ENCODE results near the gene TUBB1.
"Not testable (repeated sequence)": the region's sequence is repeated elsewhere in the genome, so short reads cannot be mapped to it uniquely, and the experiment has no call there.

Gene TUBB1

GRCh38 chr20:59022754-59023153 lies 3.5 kb downstream of the TUBB1 start:
- no peak for DNase-seq (ENCODE audit: low spot score)

GRCh38 chr20:59023616-59024015 lies 4.4 kb downstream of the TUBB1 start:
- DNase-seq (ENCODE audit: low spot score): no peak

- DNase-seq (ENCODE audit: low spot score): no peak
Observed at GRCh38 chr20:59024111-59024530, 4.9 kb downstream of the TUBB1 start.

- DNase-seq (ENCODE audit: low spot score): no peak
Observed at GRCh38 chr20:59025086-59025485, 5.9 kb downstream of the TUBB1 start.

- no peak for DNase-seq (ENCODE audit: low spot score)
Observed at GRCh38 chr20:59025511-59025910, 6.3 kb downstream of the TUBB1 start.

- no peak for DNase-seq (ENCODE audit: low spot score)
Observed at GRCh38 chr20:59026904-59027740, 7.9 kb downstream of the TUBB1 start.

GRCh38 chr20:59027741-59028320 lies 8.6 kb downstream of the TUBB1 start:
- peak; percentile 51 for DNase-seq (ENCODE audit: low spot score)

GRCh38 chr20:59028812-59029211 lies 9.6 kb downstream of the TUBB1 start:
- DNase-seq (ENCODE audit: low spot score): no peak

GRCh38 chr20:59030911-59031563 lies 11.8 kb downstream of the TUBB1 start:
- no peak for DNase-seq (ENCODE audit: low spot score)

GRCh38 chr20:59031564-59032022 lies 12.4 kb downstream of the TUBB1 start:
- DNase-seq (ENCODE audit: low spot score): no peak

- peak; percentile 98 for DNase-seq (ENCODE audit: low spot score)
Observed at GRCh38 chr20:59032023-59032712, 12.9 kb downstream of the TUBB1 start, which contains the start of gene ATP5F1E. Gene ATP5F1E (minus strand): TSS chr20:59032335. CDS start chr20:59032251, 84 bp downstream.

- peak; percentile 52 for DNase-seq (ENCODE audit: low spot score)
Observed at GRCh38 chr20:59032713-59033059, 13.5 kb downstream of the TUBB1 start.

GRCh38 chr20:59033093-59033492 lies 13.9 kb downstream of the TUBB1 start:
- DNase-seq (ENCODE audit: low spot score): no peak

GRCh38 chr20:59033616-59034165 lies 14.5 kb downstream of the TUBB1 start:
- no peak for DNase-seq (ENCODE audit: low spot score)

GRCh38 chr20:59035381-59035780 lies 16.2 kb downstream of the TUBB1 start:
- DNase-seq (ENCODE audit: low spot score): no peak

- DNase-seq (ENCODE audit: low spot score): no peak
Observed at GRCh38 chr20:59037386-59037785, 18.2 kb downstream of the TUBB1 start.

GRCh38 chr20:59039233-59039632 lies 20.0 kb downstream of the TUBB1 start:
- DNase-seq (ENCODE audit: low spot score): no peak

GRCh38 chr20:59040667-59041066 lies 21.4 kb downstream of the TUBB1 start:
- no peak for DNase-seq (ENCODE audit: low spot score)

- DNase-seq (ENCODE audit: low spot score): not testable (repeated sequence)
Observed at GRCh38 chr20:59041487-59041886, 22.3 kb downstream of the TUBB1 start.

- DNase-seq (ENCODE audit: low spot score): peak; percentile 24
Observed at GRCh38 chr20:59042151-59042795, 23.0 kb downstream of the TUBB1 start, which contains the start of gene PRELID3B. Gene PRELID3B (minus strand): TSS chr20:59042786. CDS start chr20:59042730, 56 bp downstream.

Measured in AG20443 (cell line).